ENCODE measurements around the gene CROCC. TPM values are rescaled to one million over a fixed set of nuclear protein-coding genes. Genes with fewer than 3 reads are reported as not detected.

Gene CROCC
- polyA plus RNA-seq, 2 of the 4 experiments (the other 2 are of a cell fraction), result 4.4 to 10.6 TPM

GRCh38 chr1:16924919-16925477, 3.3 kb downstream of the CROCC start (continued):
- no peak for TF ChIP-seq ZFP36 (IDR thresholded peaks at IDR 0.05; ENCODE audit: borderline replicate concordance, partially characterized antibody)
- no peak for TF ChIP-seq BHLHE40 (IDR thresholded peaks at IDR 0.05; ENCODE audit: low read depth, low read length)
- no peak for TF ChIP-seq SMC3 (IDR thresholded peaks at IDR 0.05)
- TF ChIP-seq ZSCAN20 (CRISPR knock-in tag; IDR thresholded peaks at IDR 0.05), result no peak

GRCh38 chr1:16925635-16926490, 4.1 kb downstream of the CROCC start:
- H3K4me3 ChIP-seq, result no peak overlapping the region
- TF ChIP-seq ZNF302 (CRISPR knock-in tag; IDR thresholded peaks at IDR 0.05), result no peak
- no peaks in the 10 kb centered on the region for H3K9me3 ChIP-seq
- ATAC-seq (no peak), DNase-seq (ENCODE audit: low read depth in 1 of 2, low spot score in 1 of 2) (no peak), FAIRE-seq (no peak)
- no peak overlapping the region for H3K4me2 ChIP-seq
- WGBS (ENCODE audit: missing lambda C conversion rate), result 84% methylated on average over 7 of the region's 13 CpGs
- H3K4me1 ChIP-seq, result no peaks in the 10 kb centered on the region
- ChIA-PET CTCF (interaction anchor here (0.9 to 1.3 kb wide), 3 partner anchors 20 to 78 kb away, joined by 3 to 5 read pairs (median 3); no protein-coding TSS in a partner anchor), POLR2A (no interaction called here)
- H3K27ac ChIP-seq, result 0 out of 6 replicates have a peak overlapping the region, but pooled peaks of 1 of the 2 experiments have one; percentile 31

- Histone ChIP-seq H3K4me3 (no peak overlapping the region), H3K4me1 (no peaks in the 10 kb centered on the region), H3K27ac (no peak overlapping the region), H3K9me3 (no peaks in the 10 kb centered on the region), H3K4me2 (no peak overlapping the region)
- POLR2A ChIA-PET, result no interaction called here
- CTCF ChIA-PET, result no interaction called here
- DNase-seq (ENCODE audit: low read depth in 1 of 2, low spot score in 1 of 2) (no peak), ATAC-seq (no peak), FAIRE-seq (no peak)
- no peak for TF ChIP-seq CHD2 (IDR thresholded peaks at IDR 0.05; ENCODE audit: low read length, partially characterized antibody)
- no peak for TF ChIP-seq ELK1 (IDR thresholded peaks at IDR 0.05; ENCODE audit: low read depth, low read length)
- no peak for TF ChIP-seq CBX8 (IDR thresholded peaks at IDR 0.05)
- TF ChIP-seq ATOH8 (CRISPR knock-in tag; IDR thresholded peaks at IDR 0.05; ENCODE audit: low read depth), result no peak
- no peak for TF ChIP-seq FOSL2 (IDR thresholded peaks at IDR 0.05)
- no peak for TF ChIP-seq FOSL2 (CRISPR knock-in tag; IDR thresholded peaks at IDR 0.05)
- TF ChIP-seq FOSB (CRISPR knock-in tag; IDR thresholded peaks at IDR 0.05), result no peak
- TF ChIP-seq CTCF (IDR thresholded peaks at IDR 0.05), result no peak
- TF ChIP-seq MYC (IDR thresholded peaks at IDR 0.05; ENCODE audit: borderline replicate concordance, low read length), result no peak
- TF ChIP-seq HES2 (IDR thresholded peaks at IDR 0.05), result no peak
- no peak for TF ChIP-seq RARB (CRISPR knock-in tag; IDR thresholded peaks at IDR 0.05)
- TF ChIP-seq MAZ (IDR thresholded peaks at IDR 0.05; ENCODE audit: borderline replicate concordance, low read depth, low read length), result no peak
- TF ChIP-seq ZFP36 (IDR thresholded peaks at IDR 0.05; ENCODE audit: borderline replicate concordance, partially characterized antibody), result no peak
- TF ChIP-seq ESRRA (IDR thresholded peaks at IDR 0.05; ENCODE audit: borderline replicate concordance, low read length), result no peak
- TF ChIP-seq NPAS2 (CRISPR knock-in tag; IDR thresholded peaks at IDR 0.05; ENCODE audit: borderline replicate concordance), result no peak
- no peak for TF ChIP-seq RFX5 (IDR thresholded peaks at IDR 0.05)
- no peak for TF ChIP-seq HDAC2 (IDR thresholded peaks at IDR 0.05)
- TF ChIP-seq EP300 (IDR thresholded peaks at IDR 0.05), result no peak
- no peak for TF ChIP-seq ZSCAN20 (CRISPR knock-in tag; IDR thresholded peaks at IDR 0.05)
- WGBS (ENCODE audit: missing lambda C conversion rate), result 64% methylated on average over 7 of the region's 10 CpGs
These were observed 4.9 kb downstream of the CROCC start for GRCh38 chr1:16926491-16927073.
